HepG2 (cell line): ENCODE results near the gene MAB21L1. TPM values are rescaled to one million over a fixed set of nuclear protein-coding genes. Genes with fewer than 3 reads are reported as not detected.

ENCODE experiments used
- ATAC-seq: fragments of 200-7000 bp; cut with Tn5 transposase; 3 replicates; pipeline ENCODE4 v1.9.1; 2020; ENCODE audit warnings: mild to moderate bottlenecking, moderate library complexity
- BruUV-seq: library from RNA; stranded (reverse); fragments of 400-500 nt; replicated peaks from 2 replicates; lab custom pipeline; 2021; lab: Mats Ljungman, UMichigan
- CTCF ChIA-PET: fragments of 300-600 bp; formaldehyde crosslinking; extraction: SDS; loops from one replicate; lab custom pipeline; 2021; ENCODE audit warnings: low total read pairs, inconsistent platforms, low intra/inter-chr PET ratio; lab: Yijun Ruan, JAX
- POLR2A ChIA-PET: fragments of 350-600 bp; sonication (Branson Sonifier 250); formaldehyde crosslinking; loops from one replicate; lab custom pipeline; 2020; ENCODE audit warnings: antibody characterized with exemption, inconsistent platforms; lab: Yijun Ruan, JAX
- DNase-seq: peaks from one replicate; pipeline ENCODE4 v3.0.0-alpha.2; 2015; ENCODE audit warnings: low spot score
- FAIRE-seq: peaks from 3 replicates; lab custom pipeline; 2011; peaks lifted over from hg19 to GRCh38; lab: Jason Lieb, UNC
- H2AFZ ChIP-seq: one replicate; pipeline ENCODE4 v1.6.1; 2011; ENCODE audit warnings: low read length, inconsistent platforms
- H3K27ac ChIP-seq: fragments of 300-600 bp; 3 replicates; pipeline ENCODE4 v1.8.0; 2011; ENCODE audit warnings: mixed run types, mild to moderate bottlenecking, mixed read lengths, low read length, inconsistent platforms; ENCODE audit not compliant: insufficient read depth; ENCODE audit errors: extremely low read length
- H3K27me3 ChIP-seq, 2 experiments: fragments of 200-600 bp in 1 of 2; 2 replicates in 1 of 2; 3 replicates in 1 of 2; pipeline versions ENCODE4 v1.6.0 to v1.8.0; 2011; ENCODE audit warnings: low read length in 2 of 2, mild to moderate bottlenecking in 2 of 2, moderate library complexity in 2 of 2, inconsistent platforms in 1 of 2; ENCODE audit not compliant: insufficient read depth in 2 of 2, control insufficient read depth in 1 of 2
- H3K36me3 ChIP-seq, 2 experiments: fragments of 200-600 bp in 1 of 2; replicated peaks in 1 of 2; 2 replicates in 1 of 2; 3 replicates in 1 of 2; pipeline versions ENCODE4 v1.5.1 to v1.8.0; 2011; ENCODE audit warnings: low read length in 2 of 2, inconsistent platforms in 1 of 2; ENCODE audit not compliant: insufficient read depth in 2 of 2, control insufficient read depth in 1 of 2
- H3K4me1 ChIP-seq: 2 replicates; pipeline ENCODE4 v1.5.1; 2012; ENCODE audit warnings: low read length, inconsistent platforms; ENCODE audit not compliant: insufficient read depth
- H3K4me2 ChIP-seq: 2 replicates; pipeline ENCODE4 v1.6.0; 2011; ENCODE audit warnings: low read depth, low read length, inconsistent platforms
- H3K4me3 ChIP-seq, 3 experiments: fragments of 200-600 bp in 1 of 3; sonication (generic), shearing (Covaris generic) in 1 of 3; replicated peaks in 1 of 3; 2 replicates each; pipeline ENCODE4 v1.5.1; 2011 to 2016; ENCODE audit warnings: low read length in 3 of 3, inconsistent platforms in 2 of 3, low read depth in 2 of 3, mild to moderate bottlenecking in 2 of 3, control low read depth in 1 of 3, mixed read lengths in 1 of 3; ENCODE audit not compliant: insufficient read depth in 1 of 3
- H3K79me2 ChIP-seq: one replicate; pipeline ENCODE4 v1.6.1; 2011; ENCODE audit warnings: low read length, inconsistent platforms; ENCODE audit not compliant: insufficient read depth
- H3K9ac ChIP-seq: 2 replicates; pipeline ENCODE4 v1.6.0; 2011; ENCODE audit warnings: mild to moderate bottlenecking, low read depth, low read length, inconsistent platforms; ENCODE audit not compliant: insufficient read depth
- H3K9me3 ChIP-seq: 2 replicates; pipeline ENCODE4 v1.5.1; 2012; ENCODE audit warnings: mild to moderate bottlenecking, low read length
- H4K20me1 ChIP-seq: 2 replicates; pipeline ENCODE4 v1.6.0; 2011; ENCODE audit warnings: inconsistent platforms, mild to moderate bottlenecking, low read length, moderate library complexity; ENCODE audit not compliant: insufficient read depth
- AKAP8 ChIP-seq: sonication (generic); formaldehyde crosslinking; IDR thresholded peaks from 2 replicates; pipeline ENCODE4 v1.5.1; 2020; ENCODE audit warnings: mild to moderate bottlenecking, missing genetic modification reagents
- DMAP1 ChIP-seq: IDR thresholded peaks from 2 replicates; pipeline ENCODE4 v1.6.1; 2016
- E2F1 ChIP-seq: sonication (generic); formaldehyde crosslinking; IDR thresholded peaks from 2 replicates; pipeline ENCODE4 v1.5.0; 2020; ENCODE audit warnings: missing genetic modification reagents
- GMEB2 ChIP-seq: IDR thresholded peaks from 2 replicates; pipeline ENCODE4 v1.6.1; 2016; ENCODE audit warnings: missing biosample characterization, missing genetic modification reagents, low read depth
- HDAC1 ChIP-seq: sonication (generic); formaldehyde crosslinking; IDR thresholded peaks from 2 replicates; pipeline ENCODE4 v1.5.1; 2020; ENCODE audit warnings: mild to moderate bottlenecking, missing genetic modification reagents
- PCBP1 ChIP-seq: fragments of 200-400 bp; formaldehyde crosslinking; IDR thresholded peaks from 2 replicates; pipeline ENCODE4 v1.6.1; 2017; ENCODE audit warnings: mild to moderate bottlenecking, low read depth, low read length, borderline replicate concordance
- THAP7 ChIP-seq: sonication (generic); formaldehyde crosslinking; IDR thresholded peaks from 2 replicates; pipeline ENCODE4 v1.8.1; 2023; ENCODE audit warnings: mild to moderate bottlenecking, missing genetic modification reagents
- ZNF30 ChIP-seq: sonication (generic); formaldehyde crosslinking; IDR thresholded peaks from 2 replicates; pipeline ENCODE4 v1.5.0; 2020; ENCODE audit warnings: mild to moderate bottlenecking, missing genetic modification reagents
- WGBS: methylation state at CpG from one replicate; pipeline ENCODE4 v1.1.6; 2017; ENCODE audit warnings: low lambda C conversion rate; 5-methylcytosine and 5-hydroxymethylcytosine counted together
- in situ Hi-C: cut with HindIII; loops from 2 replicates; pipeline ENCODE4 v1.10.0; 2017; ENCODE audit warnings: low pct_unique_long_range_greater_than_20kb; ENCODE audit not compliant: extremely low pct_ligation_motif_present
- intact Hi-C: fragments of 100-400 bp; cut with micrococcal nuclease; formaldehyde crosslinking; loops from one replicate; pipeline ENCODE4 v1.10.0; 2022; ENCODE audit not compliant: unreplicated experiment
- polyA plus RNA-seq, 8 experiments: library from polyadenylated mRNA; depleted of rRNA in 3 of 8; stranded (reverse) in 7 of 8; unstranded in 1 of 8; fragments of >200 nt; fragmentation: Illumina TruSeq in 4 of 8; extraction: Trizol in 4 of 8; gene quantifications; 2 replicates each; pipeline versions ENCODE4 v1.2.1 to v1.2.3, GENCODE V29; 2011 to 2016; ENCODE audit warnings: low read depth in 4 of 8, missing spikeins in 1 of 8, mixed read lengths in 1 of 8; ENCODE audit not compliant: insufficient read depth in 1 of 8
- total RNA-seq, 5 experiments: library from RNA; depleted of rRNA; stranded (reverse); fragments of >200 nt; fragmentation: Illumina TruSeq; extraction: Trizol; gene quantifications; 2 replicates each; pipeline ENCODE4 v1.2.3, GENCODE V29; 2016; ENCODE audit warnings: low read depth in 1 of 5
- TF ChIP-seq, protein P1 (sequence below), 2 experiments: sonication (generic) in 1 of 2; formaldehyde crosslinking in 1 of 2; IDR thresholded peaks; 2 replicates each; pipeline versions ENCODE4 v1.6.1 to v1.9.0; 2014 to 2022; ENCODE audit warnings: antibody characterized with exemption in 1 of 2, borderline replicate concordance in 1 of 2, inconsistent platforms in 1 of 2, low read depth in 1 of 2, missing genetic modification reagents in 1 of 2

The MAB21L1 gene
- total and polyA plus RNA-seq, 2 of the 13 experiments (the other 11 are each of a cell fraction or from before 2014, with no cell fraction given), result not detected

DNA sequence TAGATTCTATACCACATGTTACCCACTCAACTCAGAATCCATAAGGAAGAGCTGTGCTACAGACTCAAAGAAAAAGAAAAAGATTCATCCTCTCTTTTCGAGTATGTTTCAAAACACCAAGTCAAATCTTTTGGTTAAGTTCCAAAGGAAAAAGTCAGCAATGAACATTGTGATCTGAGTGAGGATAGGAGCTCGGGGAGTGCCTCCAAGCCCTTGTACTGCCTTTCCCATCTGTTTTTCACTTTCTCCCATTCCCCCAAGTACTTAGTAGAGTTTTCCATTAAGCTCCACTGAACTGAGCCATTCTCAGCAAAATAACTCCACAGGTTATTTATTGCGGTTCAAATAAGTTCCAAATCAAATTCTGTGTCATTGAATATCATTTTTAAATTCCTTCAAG lies 47.7 kb upstream of the MAB21L1 start (continued):
- no peak for TF ChIP-seq THAP7 (CRISPR knock-in tag)
- no peak for TF ChIP-seq AKAP8 (CRISPR knock-in tag)

DNA sequence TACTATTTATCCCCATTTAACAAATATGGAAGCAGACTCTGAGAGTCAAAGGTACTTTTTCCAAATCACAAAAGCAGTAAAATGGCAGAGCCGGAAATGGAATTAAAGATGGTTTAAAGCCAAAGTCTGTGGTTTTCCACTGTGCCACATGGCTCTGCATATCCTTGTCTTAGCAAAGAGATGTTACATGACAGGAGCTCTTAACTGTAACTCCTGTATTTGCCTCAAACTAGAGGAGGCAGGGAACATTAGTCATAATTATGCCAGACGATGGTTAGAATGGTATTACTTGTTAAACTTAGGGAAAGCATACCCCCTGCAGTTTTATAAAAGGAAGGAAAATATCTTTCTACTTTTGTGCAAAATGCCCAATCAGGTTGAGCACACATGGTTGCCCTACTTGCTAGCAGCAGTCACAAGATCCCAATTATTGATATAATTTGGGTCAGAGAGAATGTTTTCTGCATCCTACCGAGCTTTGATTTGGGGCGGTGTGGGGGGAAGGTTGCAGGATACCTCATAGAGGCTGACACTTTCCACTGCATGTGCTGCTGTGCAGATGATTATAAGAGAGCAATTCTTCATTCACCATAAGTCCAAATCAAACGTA lies 42.0 kb upstream of the MAB21L1 start:
- FAIRE-seq, result no peak
- in situ Hi-C loops, result no loop called here
- 43% methylated on average over 5 of the region's 5 CpGs for WGBS
- no peak for TF ChIP-seq GMEB2 (CRISPR knock-in tag)
- no peak for TF ChIP-seq ZNF30
- no peak for TF ChIP-seq E2F1 (CRISPR knock-in tag)
- no peak for TF ChIP-seq DMAP1 (CRISPR knock-in tag)
- no peak for TF ChIP-seq PCBP1
- TF ChIP-seq HDAC1 (CRISPR knock-in tag), result no peak
- TF ChIP-seq, protein P1, sequence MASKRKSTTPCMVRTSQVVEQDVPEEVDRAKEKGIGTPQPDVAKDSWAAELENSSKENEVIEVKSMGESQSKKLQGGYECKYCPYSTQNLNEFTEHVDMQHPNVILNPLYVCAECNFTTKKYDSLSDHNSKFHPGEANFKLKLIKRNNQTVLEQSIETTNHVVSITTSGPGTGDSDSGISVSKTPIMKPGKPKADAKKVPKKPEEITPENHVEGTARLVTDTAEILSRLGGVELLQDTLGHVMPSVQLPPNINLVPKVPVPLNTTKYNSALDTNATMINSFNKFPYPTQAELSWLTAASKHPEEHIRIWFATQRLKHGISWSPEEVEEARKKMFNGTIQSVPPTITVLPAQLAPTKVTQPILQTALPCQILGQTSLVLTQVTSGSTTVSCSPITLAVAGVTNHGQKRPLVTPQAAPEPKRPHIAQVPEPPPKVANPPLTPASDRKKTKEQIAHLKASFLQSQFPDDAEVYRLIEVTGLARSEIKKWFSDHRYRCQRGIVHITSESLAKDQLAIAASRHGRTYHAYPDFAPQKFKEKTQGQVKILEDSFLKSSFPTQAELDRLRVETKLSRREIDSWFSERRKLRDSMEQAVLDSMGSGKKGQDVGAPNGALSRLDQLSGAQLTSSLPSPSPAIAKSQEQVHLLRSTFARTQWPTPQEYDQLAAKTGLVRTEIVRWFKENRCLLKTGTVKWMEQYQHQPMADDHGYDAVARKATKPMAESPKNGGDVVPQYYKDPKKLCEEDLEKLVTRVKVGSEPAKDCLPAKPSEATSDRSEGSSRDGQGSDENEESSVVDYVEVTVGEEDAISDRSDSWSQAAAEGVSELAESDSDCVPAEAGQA (IDR thresholded peaks at IDR 0.05; ENCODE audit: low read depth), result no peak
- TF ChIP-seq, protein P1 (CRISPR knock-in tag; IDR thresholded peaks at IDR 0.05; ENCODE audit: borderline replicate concordance), result no peak

More for the DNA sequence above, 42.0 kb upstream of the MAB21L1 start:
- Histone ChIP-seq H3K4me3 (no peak overlapping the region), H3K4me1 (no peaks in the 10 kb centered on the region), H3K27me3 (no peaks in the 10 kb centered on the region), H4K20me1 (no peaks in the 10 kb centered on the region), H3K9me3 (no peaks in the 10 kb centered on the region), H3K9ac (no peak overlapping the region), H3K79me2 (no peaks in the 10 kb centered on the region), H2AFZ (no peak overlapping the region), H3K27ac (no peak overlapping the region), H3K4me2 (no peak overlapping the region), H3K36me3 (no peaks in the 10 kb centered on the region)
- ChIA-PET POLR2A (no interaction called here), CTCF (no interaction called here)
- BruUV-seq, result no TSS peak
- intact Hi-C loops, result no loop called here
- DNase-seq, result no peak
- ATAC-seq, result no peak
